Fibroblast of gingiva (primary cell): Measurements from ENCODE around the gene CTAGE4.
A peak's percentile ranks its signal among the peaks of the same experiment; 100 is the strongest.
"Not testable (repeated sequence)": the region's sequence is repeated elsewhere in the genome, so short reads cannot be mapped to it uniquely, and the experiment has no call there.

Experiments used
- DNase-seq: peaks from one replicate; pipeline ENCODE4 v3.0.0-alpha.2; 2011; ENCODE audit warnings: low read depth

The CTAGE4 gene

DNA sequence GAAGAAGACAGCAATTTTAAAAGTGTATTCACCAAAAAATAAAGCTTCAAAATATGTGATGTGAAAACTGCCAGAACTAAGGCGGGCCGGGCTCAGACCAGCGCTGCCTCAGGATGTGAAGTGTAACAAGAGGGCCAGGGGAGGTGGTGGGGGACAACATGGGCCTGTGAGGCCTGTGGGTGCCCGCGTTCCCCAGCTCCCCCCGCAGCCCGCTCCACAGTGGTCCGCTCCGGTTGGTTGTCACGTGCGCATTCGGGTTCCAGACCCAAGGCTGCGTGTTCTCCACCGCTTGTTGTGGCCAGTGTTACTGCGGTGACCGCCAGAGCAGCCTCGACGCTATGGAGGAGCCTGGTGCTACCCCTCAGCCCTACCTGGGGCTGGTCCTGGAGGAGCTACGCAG is at the start of gene CTAGE4:
CTAGE4 (plus strand) TSS at position 301 of the 400 bp plus-strand sequence; CDS start at position 339, 38 bp downstream.
- not testable (repeated sequence) for DNase-seq

- DNase-seq, result no peak
Observed at GRCh38 chr7:144134116-144134515, 49.1 kb upstream of the CTAGE4 start.

GRCh38 chr7:144137501-144137900 is 45.8 kb upstream of the CTAGE4 start:
- DNase-seq, result no peak

DNA sequence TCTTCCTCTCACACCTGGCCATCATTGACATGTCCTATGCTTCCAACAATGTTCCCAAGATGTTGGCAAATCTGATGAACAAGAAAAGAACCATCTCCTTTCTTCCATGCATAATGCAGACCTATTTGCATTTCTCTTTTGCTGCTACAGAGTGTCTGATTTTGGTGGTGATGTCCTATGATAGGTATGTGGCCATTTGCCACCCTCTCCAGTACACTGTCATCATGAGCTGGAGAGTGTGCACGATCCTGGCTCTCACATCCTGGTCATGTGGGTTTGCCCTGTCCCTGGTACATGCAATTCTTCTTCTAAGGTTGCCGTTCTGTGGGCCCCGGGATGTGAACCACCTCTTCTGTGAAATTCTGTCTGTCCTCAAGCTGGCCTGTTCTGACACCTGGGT is 41.1 kb upstream of the CTAGE4 start:
- DNase-seq, result no peak

DNA sequence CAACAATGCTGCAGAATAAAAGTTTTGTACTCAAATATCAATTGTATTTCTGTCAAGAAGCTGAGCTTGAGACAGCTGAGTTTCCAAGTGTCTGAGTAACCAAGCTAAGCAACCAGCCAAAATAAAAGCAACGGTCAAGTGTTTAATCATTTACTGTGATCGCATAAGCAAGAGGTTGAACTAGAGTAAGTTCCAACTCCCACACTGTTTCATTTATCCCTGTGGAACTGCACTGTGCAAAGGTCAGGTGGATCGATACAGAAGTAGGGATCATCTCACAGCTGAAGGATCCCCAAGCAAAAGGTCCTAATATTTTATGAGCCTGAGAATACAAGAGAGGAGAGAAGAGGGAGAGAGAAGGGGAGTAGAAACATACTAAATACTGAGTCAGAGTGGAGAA is 38.8 kb upstream of the CTAGE4 start:
- no peak for DNase-seq

- DNase-seq, result no peak
Observed at GRCh38 chr7:144148224-144148827, 34.9 kb upstream of the CTAGE4 start.

- no peak for DNase-seq
Observed at GRCh38 chr7:144158861-144159260, 24.4 kb upstream of the CTAGE4 start.

- DNase-seq, result no peak
Observed at GRCh38 chr7:144164784-144165183, 18.5 kb upstream of the CTAGE4 start.

GRCh38 chr7:144171594-144172350 is 11.5 kb upstream of the CTAGE4 start:
- DNase-seq, result not testable (repeated sequence)

DNA sequence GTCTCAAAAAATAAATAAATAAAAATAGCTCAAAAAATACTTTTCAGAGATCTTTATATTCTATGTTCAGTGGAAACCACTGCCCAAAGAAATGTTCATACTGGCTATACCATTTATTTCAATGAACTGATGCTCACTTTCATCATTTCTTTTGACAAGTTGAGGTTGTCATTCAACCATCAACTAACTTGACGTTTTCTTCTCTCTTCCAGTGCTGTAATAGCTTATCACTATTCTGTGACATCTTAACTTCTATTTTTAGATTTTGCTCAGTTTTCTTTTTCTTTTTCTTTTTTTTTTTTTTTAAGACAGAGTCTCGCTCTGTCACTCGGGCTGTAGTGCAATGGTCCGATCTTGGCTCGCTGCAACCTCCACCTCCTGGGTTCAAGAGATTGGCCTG is 8.7 kb upstream of the CTAGE4 start:
- DNase-seq, result no peak

GRCh38 chr7:144178380-144179164 is 4.7 kb upstream of the CTAGE4 start:
- peak; percentile 6 for DNase-seq

DNA sequence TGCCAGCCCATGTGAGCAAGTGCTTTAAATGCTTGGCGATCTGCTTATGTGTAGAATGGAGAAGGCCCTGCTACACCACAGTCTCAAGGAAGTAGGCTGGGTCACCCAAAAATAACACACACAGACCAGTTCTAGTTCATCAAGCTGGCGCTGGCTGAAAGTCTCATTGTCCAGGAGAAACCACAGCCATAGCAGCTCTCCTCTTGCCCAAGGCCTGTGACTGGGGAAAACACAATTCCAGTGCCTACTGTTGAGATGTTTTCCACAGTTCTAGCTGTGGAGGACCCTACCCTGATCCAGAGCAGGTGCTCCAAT is 4.1 kb upstream of the CTAGE4 start:
- not testable (repeated sequence) for DNase-seq

GRCh38 chr7:144187848-144188247 is 4.6 kb downstream of the CTAGE4 start:
- DNase-seq, result not testable (repeated sequence)

GRCh38 chr7:144188578-144189171 is 5.4 kb downstream of the CTAGE4 start:
- not testable (repeated sequence) for DNase-seq

GRCh38 chr7:144193782-144194181 is 10.5 kb downstream of the CTAGE4 start:
- not testable (repeated sequence) for DNase-seq

GRCh38 chr7:144194453-144194852 is 11.2 kb downstream of the CTAGE4 start:
- DNase-seq, result not testable (repeated sequence)

- DNase-seq, result not testable (repeated sequence)
Observed at GRCh38 chr7:144195212-144195872, 12.1 kb downstream of the CTAGE4 start, which contains the start of gene ARHGEF35. Gene ARHGEF35 (minus strand): TSS chr7:144195833. CDS start chr7:144188383, 7,450 bp downstream.

DNA sequence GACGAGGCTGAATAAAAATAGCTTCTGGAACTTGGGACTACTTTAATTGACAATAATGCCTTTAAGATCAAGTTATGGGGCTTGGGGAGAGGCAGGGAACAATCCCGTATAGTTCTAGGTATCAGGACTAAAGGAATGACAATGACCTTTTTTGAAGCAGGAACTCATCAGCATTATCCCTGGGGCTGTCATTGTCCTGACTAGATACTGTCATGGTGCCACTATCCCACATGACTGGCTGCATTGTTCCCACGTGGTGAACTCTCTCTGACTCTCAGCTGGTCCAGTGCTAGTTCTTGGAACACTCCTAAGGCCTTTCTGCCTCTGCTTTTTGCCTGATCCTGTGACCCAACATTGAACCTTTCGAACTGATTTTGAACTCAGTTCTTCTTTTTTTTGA is 15.7 kb downstream of the CTAGE4 start:
- not testable (repeated sequence) for DNase-seq

GRCh38 chr7:144201978-144202377 is 18.7 kb downstream of the CTAGE4 start:
- not testable (repeated sequence) for DNase-seq

DNA sequence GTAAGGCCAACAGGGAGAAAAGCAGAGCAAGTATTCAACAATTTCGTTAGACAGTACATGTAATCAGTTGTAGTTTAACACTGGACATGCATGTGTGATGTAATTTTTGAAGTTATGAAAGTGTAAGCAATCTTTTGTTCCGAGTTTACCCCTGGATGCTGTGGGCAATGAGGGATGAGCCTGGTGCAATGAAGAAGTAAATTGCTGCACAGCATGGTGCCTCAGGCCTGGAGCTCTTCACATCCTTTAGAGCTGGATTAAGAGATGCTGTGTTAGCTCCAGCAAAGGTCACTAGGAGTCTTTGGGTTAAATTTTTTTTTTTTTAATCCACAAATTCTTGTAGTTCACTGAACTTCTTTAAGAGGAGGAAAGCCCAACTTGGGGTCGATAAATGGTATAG is 19.8 kb downstream of the CTAGE4 start:
- not testable (repeated sequence) for DNase-seq

DNA sequence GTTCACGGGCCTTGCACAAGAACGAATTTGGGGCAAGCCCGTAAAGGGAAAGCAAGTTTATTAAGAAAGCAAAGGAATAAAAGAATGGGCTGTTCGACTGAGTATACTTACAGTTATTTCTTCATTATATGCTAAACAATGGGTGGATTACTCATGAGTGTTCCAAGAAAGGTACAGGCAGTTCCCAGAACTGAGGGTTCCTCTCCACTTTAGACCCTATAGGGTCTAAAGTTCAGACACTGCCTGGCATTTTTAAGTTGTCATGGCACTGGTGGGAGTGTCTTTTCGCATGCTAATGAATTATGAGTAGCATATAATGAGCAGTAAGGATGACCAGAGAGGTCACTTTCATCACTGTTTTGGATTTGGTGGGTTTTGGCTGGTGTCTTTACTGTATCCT is 22.0 kb downstream of the CTAGE4 start:
- DNase-seq, result not testable (repeated sequence)

- DNase-seq, result not testable (repeated sequence)
Observed at GRCh38 chr7:144217200-144217599, 33.9 kb downstream of the CTAGE4 start.
